ENCODE results near the gene CCDC124. TPM values are rescaled to one million over a fixed set of nuclear protein-coding genes. Genes with fewer than 3 reads are reported as not detected.

CCDC124 gene
- total and polyA plus RNA-seq, 2 of the 4 experiments (the other 2 are of a cell fraction) = 30.1 to 112 TPM

- no peak overlapping the region for H3K56ac ChIP-seq (ENCODE audit: extremely low read depth, insufficient read depth, low read length)
- H3K27ac ChIP-seq (ENCODE audit: insufficient read depth, low read length) = no peak overlapping the region
- H3K79me1 ChIP-seq (ENCODE audit: low read depth in 1 of 2, low read length in 2 of 2) = no peaks in the 10 kb centered on the region
- H3K4me1 ChIP-seq (ENCODE audit: control insufficient read depth, insufficient read depth, low read length) = no peaks in the 10 kb centered on the region
- no peaks in the 10 kb centered on the region for H4K20me1 ChIP-seq (ENCODE audit: insufficient read depth, low read length)
- in situ Hi-C loops (cut with MboI; ENCODE audit: low sequenced_read_pairs) (no loop called here), dilution Hi-C loops (cut with HindIII; ENCODE audit: low sequenced_read_pairs, unreplicated experiment) (no loop called here), intact Hi-C loops (cut with micrococcal nuclease) (no loop called here)
- no peaks in the 10 kb centered on the region for H3K9me1 ChIP-seq (ENCODE audit: insufficient read depth, low read length)
- H2BK5ac ChIP-seq (ENCODE audit: low read depth, low read length, poor library complexity, severe bottlenecking) = no peak overlapping the region
- no peak overlapping the region for H3K4me2 ChIP-seq (ENCODE audit: low read depth, low read length)
- TF ChIP-seq RAD21 (IDR thresholded peaks at IDR 0.05; ENCODE audit: low read length) (no peak), RFX5 (IDR thresholded peaks at IDR 0.05; ENCODE audit: low read depth, low read length) (no peak), CEBPB (IDR thresholded peaks at IDR 0.05; ENCODE audit: low read depth, low read length) (no peak), RCOR1 (IDR thresholded peaks at IDR 0.05; ENCODE audit: insufficient replicate concordance, low read length) (no peak), MAZ (IDR thresholded peaks at IDR 0.05; ENCODE audit: borderline replicate concordance, low read depth, low read length) (no peak), MXI1 (IDR thresholded peaks at IDR 0.05; ENCODE audit: borderline replicate concordance, low read depth, low read length) (no peak), CTCF (conservative IDR thresholded peaks at IDR 0.05; ENCODE audit: low read depth, low read length) (no peak), POLR2A (IDR thresholded peaks at IDR 0.05; ENCODE audit: low read depth, low read length) (no peak), SMC3 (IDR thresholded peaks at IDR 0.05; ENCODE audit: low read depth, low read length) (no peak)
- no TSS peak for BruUV-seq (replicated peaks)
- no peak overlapping the region for H3K9ac ChIP-seq (ENCODE audit: low read depth, low read length)
- ATAC-seq (ENCODE audit: low read depth) = no peak
- H4K8ac ChIP-seq (ENCODE audit: low read depth in 2 of 2, low read length in 2 of 2) = no peak overlapping the region
- H4K5ac ChIP-seq (ENCODE audit: low read depth, low read length) = no peak overlapping the region
- DNase-seq = no peak
- peaks cover 66% of the 10 kb centered on the region for H3K27me3 ChIP-seq (ENCODE audit: control insufficient read depth, insufficient read depth, low read length)
- H3K14ac ChIP-seq (replicated peaks; ENCODE audit: low read depth, low read length) = no peak overlapping the region
- H3K4ac ChIP-seq (ENCODE audit: low read depth, low read length) = no peak overlapping the region
- no peak overlapping the region for H3K23ac ChIP-seq (ENCODE audit: low read depth, low read length)
- H3K9me3 ChIP-seq (ENCODE audit: control insufficient read depth, insufficient read depth, low read length) = peaks cover 3% of the 10 kb centered on the region; the same call in 1 of the 2 replicates
- no peak overlapping the region for H3K4me3 ChIP-seq (ENCODE audit: insufficient read depth, low read depth, low read length)
- H2AK9ac ChIP-seq (replicated peaks; ENCODE audit: low read depth, low read length, poor library complexity) = no peak overlapping the region
- no peak overlapping the region for H3K18ac ChIP-seq (ENCODE audit: low read depth, low read length)
- no peaks in the 10 kb centered on the region for H3K36me3 ChIP-seq (ENCODE audit: control insufficient read depth, insufficient read depth, low read length)
- H2BK20ac ChIP-seq (ENCODE audit: low read depth, low read length) = no peak overlapping the region
- no peak overlapping the region for H4K91ac ChIP-seq (ENCODE audit: insufficient read depth, low read depth, low read length)
- no CpG with 5 or more reads among the region's 4 CpGs for WGBS, 2 experiments (ENCODE audit: extremely low coverage in 2 of 2, insufficient read length in 1 of 2)
- no peak overlapping the region for H2AK5ac ChIP-seq (ENCODE audit: low read depth, low read length)
- ChIA-PET POLR2A (ENCODE audit: unreplicated experiment) (no interaction called here), CTCF (no interaction called here)
- no peak overlapping the region for H2BK15ac ChIP-seq (ENCODE audit: low read depth, low read length)
- no peak overlapping the region for H2BK120ac ChIP-seq (ENCODE audit: low read depth, low read length)
- H2AFZ ChIP-seq (replicated peaks; ENCODE audit: low read length, poor library complexity) = no peak overlapping the region
Observed at GRCh38 chr19:17968362-17968761, 35.5 kb downstream of the CCDC124 start.

All from IMR-90 (cell line).